ENCODE measurements around the gene PITPNC1.

DNA sequence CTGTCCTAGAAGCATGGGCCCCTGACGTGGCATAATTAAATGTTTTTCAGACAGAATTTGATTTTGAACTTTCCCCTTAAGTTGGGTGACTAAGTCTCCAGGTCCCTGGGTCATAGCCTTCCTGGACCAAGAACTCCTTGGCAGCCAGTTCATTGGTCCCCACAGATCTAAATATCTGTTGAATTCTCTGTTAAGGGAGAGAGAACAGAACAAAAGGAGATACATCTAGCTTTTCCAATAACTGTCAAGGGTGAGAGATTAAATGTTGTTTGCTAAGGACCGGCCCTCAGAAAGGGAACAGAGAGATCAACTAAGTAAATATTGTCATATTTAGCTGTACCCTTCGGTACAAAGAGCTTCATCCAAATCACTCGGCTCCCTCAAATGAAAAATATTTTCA, 262.5 kb downstream of the PITPNC1 start:
- TF ChIP-seq RAD21 (IDR thresholded peaks at IDR 0.05; ENCODE audit: low read length): no peak
- TF ChIP-seq, protein P1, sequence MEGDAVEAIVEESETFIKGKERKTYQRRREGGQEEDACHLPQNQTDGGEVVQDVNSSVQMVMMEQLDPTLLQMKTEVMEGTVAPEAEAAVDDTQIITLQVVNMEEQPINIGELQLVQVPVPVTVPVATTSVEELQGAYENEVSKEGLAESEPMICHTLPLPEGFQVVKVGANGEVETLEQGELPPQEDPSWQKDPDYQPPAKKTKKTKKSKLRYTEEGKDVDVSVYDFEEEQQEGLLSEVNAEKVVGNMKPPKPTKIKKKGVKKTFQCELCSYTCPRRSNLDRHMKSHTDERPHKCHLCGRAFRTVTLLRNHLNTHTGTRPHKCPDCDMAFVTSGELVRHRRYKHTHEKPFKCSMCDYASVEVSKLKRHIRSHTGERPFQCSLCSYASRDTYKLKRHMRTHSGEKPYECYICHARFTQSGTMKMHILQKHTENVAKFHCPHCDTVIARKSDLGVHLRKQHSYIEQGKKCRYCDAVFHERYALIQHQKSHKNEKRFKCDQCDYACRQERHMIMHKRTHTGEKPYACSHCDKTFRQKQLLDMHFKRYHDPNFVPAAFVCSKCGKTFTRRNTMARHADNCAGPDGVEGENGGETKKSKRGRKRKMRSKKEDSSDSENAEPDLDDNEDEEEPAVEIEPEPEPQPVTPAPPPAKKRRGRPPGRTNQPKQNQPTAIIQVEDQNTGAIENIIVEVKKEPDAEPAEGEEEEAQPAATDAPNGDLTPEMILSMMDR (IDR thresholded peaks at IDR 0.05): no peak
